HAP-1 (cell line): Measurements from ENCODE around the gene ABI3BP.
"Not testable (repeated sequence)": the region's sequence is repeated elsewhere in the genome, so short reads cannot be mapped to it uniquely, and the experiment has no call there.

ENCODE experiments used
- DNase-seq, 2 experiments: peaks; one replicate each; pipeline ENCODE4 v3.0.0-alpha.2; 2016 to 2020; ENCODE audit warnings: low spot score in 2 of 2
- H3K27me3 ChIP-seq: fragments of 250-450 bp; sonication (Bioruptor Pico); 2 replicates; pipeline ENCODE4 v1.5.1; 2020; ENCODE audit warnings: low read depth, mild to moderate bottlenecking, moderate library complexity
- H3K36me3 ChIP-seq: fragments of 250-450 bp; sonication (Bioruptor Pico); replicated peaks from 2 replicates; pipeline ENCODE4 v1.5.1; 2020; ENCODE audit warnings: mild to moderate bottlenecking
- H3K4me1 ChIP-seq: fragments of 250-450 bp; sonication (Bioruptor Pico); 2 replicates; pipeline ENCODE4 v1.5.1; 2020; ENCODE audit warnings: mild to moderate bottlenecking
- H3K4me3 ChIP-seq: fragments of 250-450 bp; sonication (Bioruptor Pico); 2 replicates; pipeline ENCODE4 v1.5.1; 2020; ENCODE audit warnings: mild to moderate bottlenecking, moderate library complexity
- H3K9me3 ChIP-seq: fragments of 250-450 bp; sonication (Bioruptor Pico); 2 replicates; pipeline ENCODE4 v1.5.1; 2020; ENCODE audit warnings: mild to moderate bottlenecking, moderate library complexity
- in situ Hi-C: fragments of 300-500 bp; cut with MboI; formaldehyde crosslinking; loops from 3 replicates; pipeline ENCODE4 v1.14.3; 2020; ENCODE audit warnings: low sequenced_read_pairs, inconsistent platforms, mixed read lengths

Gene ABI3BP

GRCh38 chr3:100993309-100993708 lies at the start of gene ABI3BP:
TSS of gene ABI3BP (minus strand) at chr3:100993421. CDS start at chr3:100993384, 37 bp downstream.
- H3K4me1 ChIP-seq: no peaks in the 10 kb centered on the region
- 0 out of 2 replicates have a peak, but pooled peaks cover 2% of the 10 kb centered on the region for H3K27me3 ChIP-seq
- no peaks in the 10 kb centered on the region for H3K36me3 ChIP-seq
- no peaks in the 10 kb centered on the region for H3K9me3 ChIP-seq
- no peak within 1 kb of the TSS for H3K4me3 ChIP-seq
- no peak for DNase-seq
- in situ Hi-C loops: no loop called here

GRCh38 chr3:101039285-101039684 lies 46.1 kb upstream of the ABI3BP start:
- DNase-seq: no peak
- H3K36me3 ChIP-seq: no peaks in the 10 kb centered on the region
- in situ Hi-C loops: no loop called here
- H3K4me3 ChIP-seq: no peak overlapping the region
- H3K4me1 ChIP-seq: no peaks in the 10 kb centered on the region
- H3K27me3 ChIP-seq: no peaks in the 10 kb centered on the region
- no peaks in the 10 kb centered on the region for H3K9me3 ChIP-seq

- H3K4me1 ChIP-seq: no peaks in the 10 kb centered on the region
- H3K4me3 ChIP-seq: no peak overlapping the region
- no peaks in the 10 kb centered on the region for H3K9me3 ChIP-seq
- no peaks in the 10 kb centered on the region for H3K27me3 ChIP-seq
- DNase-seq: no peak
- in situ Hi-C loops: no loop called here
- no peaks in the 10 kb centered on the region for H3K36me3 ChIP-seq
These were observed 45.7 kb upstream of the ABI3BP start for GRCh38 chr3:101038880-101039279.

- Histone ChIP-seq H3K4me3 (no peak overlapping the region), H3K9me3 (no peaks in the 10 kb centered on the region), H3K36me3 (no peaks in the 10 kb centered on the region), H3K27me3 (no peaks in the 10 kb centered on the region), H3K4me1 (no peaks in the 10 kb centered on the region)
- DNase-seq: no peak
- in situ Hi-C loops: no loop called here
These were observed 45.2 kb upstream of the ABI3BP start for GRCh38 chr3:101038393-101038792.

GRCh38 chr3:101037613-101038012 lies 44.4 kb upstream of the ABI3BP start:
- peak in 1 of 2 experiments; percentile 7 for DNase-seq
- Histone ChIP-seq H3K4me1 (no peaks in the 10 kb centered on the region), H3K4me3 (no peak overlapping the region), H3K27me3 (no peaks in the 10 kb centered on the region), H3K36me3 (no peaks in the 10 kb centered on the region), H3K9me3 (no peaks in the 10 kb centered on the region)
- in situ Hi-C loops: no loop called here

- Histone ChIP-seq H3K4me3 (no peak overlapping the region), H3K9me3 (no peaks in the 10 kb centered on the region), H3K4me1 (no peaks in the 10 kb centered on the region), H3K27me3 (no peaks in the 10 kb centered on the region), H3K36me3 (no peaks in the 10 kb centered on the region)
- no peak for DNase-seq
- in situ Hi-C loops: no loop called here
These were observed 43.5 kb upstream of the ABI3BP start for GRCh38 chr3:101036676-101037075.

GRCh38 chr3:101036213-101036618 lies 43.0 kb upstream of the ABI3BP start:
- no peak for DNase-seq
- no peaks in the 10 kb centered on the region for H3K4me1 ChIP-seq
- H3K4me3 ChIP-seq: no peak overlapping the region
- H3K36me3 ChIP-seq: no peaks in the 10 kb centered on the region
- no peaks in the 10 kb centered on the region for H3K9me3 ChIP-seq
- in situ Hi-C loops: no loop called here
- no peaks in the 10 kb centered on the region for H3K27me3 ChIP-seq

- no peaks in the 10 kb centered on the region for H3K9me3 ChIP-seq
- no peaks in the 10 kb centered on the region for H3K36me3 ChIP-seq
- no peak for DNase-seq
- no peak overlapping the region for H3K4me3 ChIP-seq
- no peaks in the 10 kb centered on the region for H3K4me1 ChIP-seq
- no peaks in the 10 kb centered on the region for H3K27me3 ChIP-seq
- in situ Hi-C loops: no loop called here
These were observed 34.1 kb upstream of the ABI3BP start for GRCh38 chr3:101027286-101027685.

- Histone ChIP-seq H3K36me3 (no peaks in the 10 kb centered on the region), H3K27me3 (no peaks in the 10 kb centered on the region)
- in situ Hi-C loops: no loop called here
These were observed 33.7 kb upstream of the ABI3BP start for GRCh38 chr3:101026881-101027280.

GRCh38 chr3:101026244-101026643 lies 33.0 kb upstream of the ABI3BP start:
- Histone ChIP-seq H3K36me3 (no peaks in the 10 kb centered on the region), H3K4me1 (no peaks in the 10 kb centered on the region), H3K27me3 (no peaks in the 10 kb centered on the region), H3K4me3 (no peak overlapping the region), H3K9me3 (no peaks in the 10 kb centered on the region)
- DNase-seq: no peak
- in situ Hi-C loops: no loop called here

More at GRCh38 chr3:101026881-101027280, 33.7 kb upstream of the ABI3BP start:
- no peak overlapping the region for H3K4me3 ChIP-seq
- no peaks in the 10 kb centered on the region for H3K9me3 ChIP-seq
- DNase-seq: no peak
- H3K4me1 ChIP-seq: no peaks in the 10 kb centered on the region

GRCh38 chr3:101020351-101021015 lies 27.3 kb upstream of the ABI3BP start:
- no peak for DNase-seq
- H3K4me1 ChIP-seq: no peaks in the 10 kb centered on the region
- no peak overlapping the region for H3K4me3 ChIP-seq
- in situ Hi-C loops: no loop called here
- no peaks in the 10 kb centered on the region for H3K27me3 ChIP-seq
- H3K9me3 ChIP-seq: no peaks in the 10 kb centered on the region; the same call in 1 of the 2 replicates
- no peaks in the 10 kb centered on the region for H3K36me3 ChIP-seq

GRCh38 chr3:101017017-101017416 lies 23.8 kb upstream of the ABI3BP start:
- no peak for DNase-seq
- no peaks in the 10 kb centered on the region for H3K36me3 ChIP-seq
- H3K4me3 ChIP-seq: no peak overlapping the region
- no peaks in the 10 kb centered on the region for H3K27me3 ChIP-seq
- in situ Hi-C loops: no loop called here
- H3K9me3 ChIP-seq: no peaks in the 10 kb centered on the region; the same call in 1 of the 2 replicates
- no peaks in the 10 kb centered on the region for H3K4me1 ChIP-seq

- H3K9me3 ChIP-seq, H3K27me3 ChIP-seq, H3K36me3 ChIP-seq, DNase-seq, H3K4me3 ChIP-seq, H3K4me1 ChIP-seq, in situ Hi-C loops: not testable (repeated sequence)
These were observed 19.1 kb upstream of the ABI3BP start for GRCh38 chr3:101012312-101012711.

- Histone ChIP-seq H3K4me3 (no peak overlapping the region), H3K4me1 (no peaks in the 10 kb centered on the region), H3K9me3 (no peaks in the 10 kb centered on the region), H3K36me3 (no peaks in the 10 kb centered on the region), H3K27me3 (no peaks in the 10 kb centered on the region)
- no peak for DNase-seq
- in situ Hi-C loops: no loop called here
These were observed 17.9 kb upstream of the ABI3BP start for GRCh38 chr3:101011136-101011535.

GRCh38 chr3:101010296-101010695 lies 17.1 kb upstream of the ABI3BP start:
- Histone ChIP-seq H3K4me3 (no peak overlapping the region), H3K4me1 (no peaks in the 10 kb centered on the region), H3K36me3 (no peaks in the 10 kb centered on the region), H3K27me3 (no peaks in the 10 kb centered on the region), H3K9me3 (no peaks in the 10 kb centered on the region)
- in situ Hi-C loops: no loop called here
- no peak for DNase-seq
